PC-9 (cell line): ENCODE data around the gene TRAM2.

Source experiments
- CTCF ChIP-seq: fragments of 200-600 bp; sonication (generic); conservative IDR thresholded peaks from 2 replicates; pipeline ENCODE4 v1.6.1; 2017; ENCODE audit warnings: mixed run types, antibody characterized with exemption, mild to moderate bottlenecking, moderate library complexity
- EZH2 ChIP-seq: fragments of 200-600 bp; sonication (generic); IDR thresholded peaks from 2 replicates; pipeline ENCODE4 v1.8.0; 2017; ENCODE audit warnings: antibody characterized with exemption, low read depth

GRCh38 chr6:52530351-52530750 is 46.5 kb downstream of the TRAM2 start:
- TF ChIP-seq CTCF (no peak), EZH2 (no peak)
